Measurements from ENCODE around the gene SLC13A2. TPM values are rescaled to one million over a fixed set of nuclear protein-coding genes. Genes with fewer than 3 reads are reported as not detected.

SLC13A2 gene
- total and polyA plus RNA-seq, 2 donors (not counting 3 experiments of a cell fraction or from before 2014, with no cell fraction given): not detected

- Histone ChIP-seq H3K9ac (replicated peaks; ENCODE audit: extremely low read depth, insufficient read depth, low read length) (no peak overlapping the region), H3K9me3 (replicated peaks; ENCODE audit: control insufficient read depth, insufficient read depth, low read length) (no peaks in the 10 kb centered on the region), H3K4me2 (ENCODE audit: insufficient read depth, low read length) (no peak overlapping the region), H3K27me3 (ENCODE audit: control insufficient read depth in 2 of 2, insufficient read depth in 2 of 2, low read length in 2 of 2) (peaks cover 0 to 2% of the 10 kb centered on the region in 2 experiments), H3K9me1 (replicated peaks; ENCODE audit: control insufficient read depth, extremely low read depth, insufficient read depth, low read length) (no peaks in the 10 kb centered on the region), H3K4me1 (ENCODE audit: control insufficient read depth, extremely low read depth, insufficient read depth, low read length) (no peaks in the 10 kb centered on the region), H2AFZ (ENCODE audit: low read depth, low read length) (no peak overlapping the region), H3K27ac (ENCODE audit: insufficient read depth, low read depth, low read length) (no peak overlapping the region), H3K79me2 (ENCODE audit: control insufficient read depth, insufficient read depth, low read length) (no peaks in the 10 kb centered on the region), H3K36me3 (ENCODE audit: control insufficient read depth in 2 of 2, extremely low read depth in 1 of 2, insufficient read depth in 2 of 2, low read length in 2 of 2) (no peaks in the 10 kb centered on the region), H4K20me1 (replicated peaks; ENCODE audit: control insufficient read depth, extremely low read depth, insufficient read depth, low read length) (no peaks in the 10 kb centered on the region), H3K4me3 (replicated peaks in 1 of 3; ENCODE audit: insufficient read depth in 1 of 3, low read depth in 1 of 3, low read length in 3 of 3) (no peak overlapping the region)
- dilution Hi-C loops (cut with MboI; ENCODE audit: extremely low pct_ligation_motif_present, low sequenced_read_pairs) (no loop called here), intact Hi-C loops (cut with micrococcal nuclease) (no loop called here)
- POLR2A ChIA-PET: no interaction called here
- CTCF ChIA-PET: interaction anchor here (2.9 kb wide), 1 partner anchor 44 kb away, joined by 15 read pairs; no protein-coding TSS in a partner anchor
- TF ChIP-seq CTCF (IDR thresholded peaks at IDR 0.05; ENCODE audit: extremely low read depth in 1 of 2, insufficient read depth in 1 of 2, low read depth in 1 of 2, low read length in 2 of 2) (no peak), POLR2A (IDR thresholded peaks at IDR 0.05; ENCODE audit: low read depth, low read length) (no peak), EZH2 (IDR thresholded peaks at IDR 0.05; ENCODE audit: borderline replicate concordance, low read depth, low read length, severe bottlenecking) (no peak), FOS (IDR thresholded peaks at IDR 0.05; ENCODE audit: borderline replicate concordance, insufficient read depth, low read length) (no peak), GATA2 (IDR thresholded peaks at IDR 0.05; ENCODE audit: insufficient read depth, insufficient read length, low read depth, low read length) (no peak), MYC (IDR thresholded peaks at IDR 0.05; ENCODE audit: low read depth, low read length) (no peak), JUN (IDR thresholded peaks at IDR 0.05; ENCODE audit: borderline replicate concordance, insufficient read depth, insufficient read length, low read depth) (no peak), POLR2AphosphoS5 (IDR thresholded peaks at IDR 0.05; ENCODE audit: insufficient read depth, low read depth, low read length) (no peak), MAX (IDR thresholded peaks at IDR 0.05; ENCODE audit: insufficient read depth, insufficient read length) (no peak)
- no peak for FAIRE-seq
- DNase-seq (ENCODE audit: low read depth, low spot score): no peak
- BruUV-seq (replicated peaks): no TSS peak
Observed at GRCh38 chr17:28538296-28538895, 65.0 kb downstream of the SLC13A2 start.
